Jurkat, Clone E6-1 (cell line): ENCODE data around the gene PDGFRB.

Experiments
- DNase-seq: peaks from one replicate; pipeline ENCODE4 v3.0.0-alpha.2; 2011; ENCODE audit warnings: low read depth, low spot score
- H3K4me3 ChIP-seq: 2 replicates; pipeline ENCODE4 v1.5.1; 2011; ENCODE audit warnings: mild to moderate bottlenecking, low read length, control low read depth, moderate library complexity

PDGFRB gene

GRCh38 chr5:150064681-150065220 lies 90.9 kb downstream of the PDGFRB start:
- no peak for DNase-seq
- no peak overlapping the region for H3K4me3 ChIP-seq
